DMS153 treated with DMSO at 0.1 percent for 48 hours (cell line): Measurements from ENCODE around the gene CACNA1D.
A peak's percentile ranks its signal among the peaks of the same experiment; 100 is the strongest.
"Not testable (repeated sequence)": the region's sequence is repeated elsewhere in the genome, so short reads cannot be mapped to it uniquely, and the experiment has no call there.

Source experiments
- DNase-seq: peaks from one replicate; lab custom pipeline; 2025; ENCODE audit not compliant: unreplicated experiment; lab: John Stamatoyannopoulos, UW

The CACNA1D gene

DNA sequence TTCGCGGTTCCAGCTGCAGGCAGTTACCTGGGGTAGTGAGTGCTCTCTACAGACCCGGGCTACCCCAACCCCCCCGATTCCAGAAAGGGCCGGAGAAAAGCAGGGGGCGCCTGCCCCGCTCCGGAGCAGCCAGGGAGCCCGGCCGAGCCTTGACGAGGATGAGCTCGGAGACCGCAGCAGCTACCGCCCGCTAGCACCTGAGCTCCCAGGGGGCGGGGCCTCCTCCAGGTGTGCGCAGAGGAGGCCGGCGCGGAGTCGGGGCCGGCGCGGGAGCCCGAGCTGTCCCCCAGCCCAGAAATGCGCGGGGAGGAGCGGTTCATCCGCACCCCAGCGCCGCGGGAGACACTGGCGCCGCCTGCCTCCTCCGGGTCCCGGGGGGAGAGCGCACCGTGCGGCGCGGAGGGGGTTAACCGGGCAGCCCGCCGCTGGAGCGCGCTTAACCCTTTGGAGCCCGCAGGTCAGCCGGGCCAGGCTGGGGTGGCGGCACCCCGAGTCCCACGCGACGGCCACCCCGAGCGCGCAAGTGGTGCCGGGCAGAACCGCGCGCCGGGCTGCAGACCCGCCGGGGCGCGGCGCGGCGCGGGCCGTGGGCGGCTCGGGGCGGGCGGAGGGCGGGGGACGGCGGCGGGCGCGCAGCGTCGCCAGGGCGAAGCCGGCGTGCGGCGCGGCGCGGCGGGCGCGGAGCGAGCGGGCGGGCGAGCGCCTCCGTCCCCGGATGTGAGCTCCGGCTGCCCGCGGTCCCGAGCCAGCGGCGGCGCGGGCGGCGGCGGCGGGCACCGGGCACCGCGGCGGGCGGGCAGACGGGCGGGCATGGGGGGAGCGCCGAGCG lies at the start of gene CACNA1D:
Gene CACNA1D, plus strand, starts transcription at position 649 of the 829 bp plus-strand sequence. CDS start 556 bp downstream, outside the sequence.
- DNase-seq = peak; percentile 25

DNA sequence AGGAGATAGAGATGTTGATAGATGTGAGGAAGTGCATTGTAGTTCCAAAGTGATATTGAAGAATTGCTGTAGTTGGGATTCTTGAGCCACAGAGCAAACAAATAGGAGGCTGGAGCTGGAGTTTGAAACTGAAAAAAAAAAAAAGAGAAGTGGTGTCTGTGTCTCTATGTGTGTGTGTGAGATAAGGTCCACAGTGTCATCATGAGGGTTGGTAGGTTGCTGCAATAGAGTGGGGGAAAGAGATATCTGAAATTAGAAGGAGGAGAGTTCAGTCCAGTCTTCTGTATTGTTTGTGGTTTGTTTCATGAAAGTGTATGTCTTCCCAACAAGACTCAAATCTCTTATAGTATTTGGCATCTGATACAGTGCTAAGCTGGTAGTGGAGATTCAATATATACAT lies 37.3 kb upstream of the CACNA1D start:
- no peak for DNase-seq

DNA sequence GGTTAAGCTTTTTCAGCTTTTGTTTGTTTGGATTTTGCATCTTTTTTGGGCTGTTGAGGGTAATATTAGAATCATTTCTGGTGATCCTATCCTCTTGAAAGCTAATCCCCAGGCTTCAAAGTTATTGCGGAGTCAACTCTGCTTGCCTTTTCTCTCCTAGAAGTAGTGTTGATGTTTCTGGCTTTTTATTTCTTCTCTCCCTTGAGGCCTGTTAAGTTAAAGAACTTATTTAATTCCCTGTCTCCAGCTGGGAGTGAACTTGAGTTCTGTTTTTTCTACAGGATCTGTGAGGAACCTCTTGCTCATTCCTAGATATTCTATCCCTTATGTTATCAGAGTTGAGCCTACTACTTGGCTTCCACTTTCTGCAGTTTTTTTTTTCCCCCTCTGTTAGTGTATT lies 34.1 kb upstream of the CACNA1D start:
- no peak for DNase-seq

DNA sequence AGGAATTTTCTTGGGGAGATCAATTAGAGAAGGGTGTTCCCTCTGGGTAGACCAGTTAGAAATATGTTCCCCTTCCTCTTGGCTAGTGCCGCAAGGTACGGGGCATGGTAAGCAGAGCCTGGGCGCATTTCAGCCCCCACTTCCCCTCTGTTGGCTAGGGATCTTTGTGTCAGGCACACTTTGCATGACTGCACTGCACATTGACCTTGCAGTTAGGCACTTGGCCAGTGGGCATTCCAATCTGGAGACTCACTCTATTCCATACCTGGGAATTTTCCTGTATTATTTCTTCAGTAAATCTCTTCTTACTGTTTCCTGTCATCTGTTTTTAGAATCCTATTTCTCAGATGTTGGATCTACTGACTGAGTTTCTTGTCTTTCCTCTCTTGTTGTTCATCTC lies 30.0 kb upstream of the CACNA1D start:
- no peak for DNase-seq

DNA sequence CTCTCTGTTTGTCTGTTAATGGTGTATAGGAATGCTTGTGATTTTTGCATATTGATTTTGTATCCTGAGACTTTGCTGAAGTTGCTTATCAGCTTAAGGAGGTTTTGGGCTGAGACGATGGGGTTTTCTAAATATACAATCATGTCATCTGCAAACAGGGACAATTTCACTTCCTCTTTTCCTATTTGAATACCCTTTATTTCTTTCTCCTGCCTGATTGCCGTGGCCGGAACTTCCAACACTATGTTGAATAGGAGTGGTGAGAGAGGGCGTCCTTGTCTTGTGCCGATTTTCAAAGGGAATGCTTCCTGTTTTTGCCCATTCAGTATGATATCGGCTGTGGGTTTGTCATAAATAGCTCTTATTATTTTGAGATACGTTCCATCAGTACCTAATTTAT lies 24.7 kb upstream of the CACNA1D start:
- not testable (repeated sequence) for DNase-seq

DNA sequence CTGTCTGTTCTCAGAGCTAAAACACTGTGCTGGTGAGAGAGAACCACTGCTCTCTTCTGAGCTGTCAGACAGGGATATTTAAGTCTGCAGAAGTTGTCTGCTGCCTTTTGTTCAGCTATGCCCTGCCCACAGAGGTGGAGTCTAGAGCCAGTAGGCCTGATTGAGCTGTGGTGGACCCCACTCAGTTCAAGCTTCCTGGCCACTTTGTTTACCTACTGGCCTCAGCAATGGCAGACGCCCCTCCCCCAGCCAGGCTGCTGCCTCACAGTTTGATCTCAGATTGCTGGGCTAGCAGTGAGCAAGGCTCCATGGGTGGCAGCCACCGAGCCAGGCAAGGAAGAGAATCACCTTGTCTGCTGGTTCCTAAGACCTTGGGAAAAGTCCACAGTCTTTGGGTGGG lies 21.0 kb upstream of the CACNA1D start:
- no peak for DNase-seq

DNA sequence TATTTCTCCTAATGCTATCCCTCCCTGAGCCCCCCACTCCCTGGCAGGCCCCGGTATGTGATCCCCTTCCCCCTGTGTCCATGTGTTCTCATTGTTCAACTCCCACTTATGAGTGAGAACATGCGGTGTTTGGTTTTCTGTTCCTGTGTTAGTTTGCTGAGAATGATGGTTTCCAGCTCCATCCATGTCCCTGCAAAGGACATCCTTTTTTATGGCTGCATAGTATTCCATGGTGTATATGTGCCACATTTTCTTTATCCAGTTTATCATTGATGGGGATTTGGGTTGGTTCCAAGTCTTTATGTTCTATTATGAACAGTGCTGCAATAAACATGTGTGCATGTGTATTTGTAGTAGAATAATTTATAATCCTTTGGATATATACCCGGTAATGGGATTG lies 18.0 kb upstream of the CACNA1D start:
- not testable (repeated sequence) for DNase-seq

DNA sequence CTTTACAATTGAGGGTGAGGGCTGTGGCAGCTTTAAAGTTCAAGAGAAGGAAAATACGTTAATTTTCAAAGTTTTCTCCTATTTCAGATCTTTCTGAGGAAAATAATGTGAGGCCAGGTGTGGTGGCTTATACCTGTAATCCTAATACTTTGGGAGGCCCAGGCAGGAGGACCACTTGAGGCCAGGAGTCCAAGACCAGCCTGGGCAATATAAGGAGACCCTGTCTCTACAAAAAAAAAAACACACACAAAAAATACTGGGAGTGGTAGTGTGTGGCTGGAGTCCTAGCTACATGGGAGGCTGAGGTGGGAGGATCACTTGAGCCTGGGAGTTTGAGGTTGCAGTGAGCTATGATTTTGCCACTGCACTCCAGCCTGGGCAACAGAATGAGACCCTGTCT lies 16.7 kb upstream of the CACNA1D start:
- not testable (repeated sequence) for DNase-seq

DNA sequence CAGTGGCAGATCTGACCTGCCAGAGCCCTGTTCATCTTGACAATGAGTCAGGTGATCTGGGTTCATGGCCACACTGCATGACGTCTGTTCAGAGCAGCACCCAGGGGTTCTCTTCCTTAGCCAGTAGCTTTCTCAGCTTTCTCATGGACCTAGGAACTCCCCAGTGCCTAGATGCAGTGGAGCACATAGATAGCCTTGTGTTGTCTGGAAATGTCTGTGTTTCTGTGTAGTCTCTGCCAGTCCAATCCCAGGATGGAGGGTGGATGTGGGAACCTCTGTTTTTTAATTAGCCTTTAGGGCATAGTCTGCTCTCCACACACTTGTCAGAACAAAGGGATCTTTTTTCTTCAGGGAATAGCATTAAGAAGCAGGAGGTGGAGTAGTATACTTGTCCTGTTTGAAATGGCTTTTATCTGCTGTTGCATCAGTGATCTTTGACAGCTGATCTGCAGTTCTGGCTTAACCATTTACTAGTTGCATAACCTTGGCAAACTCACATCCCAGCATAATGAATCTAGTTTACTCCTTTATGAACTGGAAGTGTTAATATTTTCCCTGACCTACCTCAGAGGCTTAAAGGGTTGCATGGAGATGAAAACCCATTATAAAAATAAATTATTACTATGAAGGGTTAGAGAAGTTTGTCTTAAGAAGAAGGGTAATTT lies 16.1 kb upstream of the CACNA1D start:
- no peak for DNase-seq

DNA sequence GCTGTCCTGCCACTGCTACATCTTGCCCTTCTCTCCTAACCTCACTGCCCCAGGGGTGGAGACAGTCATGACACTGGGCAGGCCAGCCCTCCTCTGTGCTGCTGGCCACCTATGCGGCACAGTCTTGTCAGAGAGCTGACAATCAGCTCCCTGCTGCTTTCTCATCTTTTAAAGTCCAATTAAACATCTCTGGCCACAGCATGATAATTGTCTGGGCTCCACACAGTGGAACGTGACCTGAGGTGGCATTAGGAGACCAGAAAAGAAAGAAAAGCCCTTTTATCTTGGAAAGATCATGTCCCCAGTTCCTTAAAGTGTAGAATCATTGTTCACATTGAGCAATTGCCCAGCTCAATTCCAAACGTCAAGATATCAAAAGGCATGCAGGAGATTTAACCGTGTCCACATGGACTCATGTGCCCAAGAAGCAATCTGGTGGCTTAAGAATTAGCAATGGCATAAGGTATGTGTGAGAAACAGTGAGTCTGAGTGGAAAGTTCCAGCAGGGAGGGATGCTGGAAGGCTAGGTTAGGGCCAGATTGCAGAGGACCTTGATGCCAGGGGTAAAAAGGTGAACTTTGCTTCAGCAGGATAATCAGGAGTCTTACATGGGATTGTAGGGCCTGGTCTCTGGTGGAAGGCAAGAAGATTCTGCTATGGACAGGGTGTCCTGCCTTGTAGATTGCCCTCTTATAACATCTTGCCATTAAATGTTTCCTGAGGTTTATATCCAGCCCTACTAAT lies 15.3 kb upstream of the CACNA1D start:
- DNase-seq = no peak

DNA sequence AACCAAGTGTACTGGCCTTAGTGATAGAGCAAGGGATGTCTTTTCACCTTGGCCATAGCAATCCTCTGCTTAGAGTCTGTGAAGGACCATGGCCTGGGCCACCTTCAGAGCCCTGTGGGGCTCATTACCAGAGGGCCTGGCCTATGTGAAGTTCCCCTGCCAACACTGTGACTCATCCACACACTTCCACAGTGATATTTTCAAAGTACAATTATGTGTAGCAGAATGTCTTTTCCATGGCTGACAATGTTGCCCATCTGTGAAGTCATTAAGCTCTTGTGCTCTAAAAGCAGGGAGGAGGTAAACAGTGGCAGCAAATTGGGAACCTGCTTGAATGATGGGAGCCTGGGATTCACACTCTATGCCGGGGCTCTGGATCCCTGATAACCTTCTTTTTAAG lies 12.2 kb upstream of the CACNA1D start:
- DNase-seq = no peak

DNA sequence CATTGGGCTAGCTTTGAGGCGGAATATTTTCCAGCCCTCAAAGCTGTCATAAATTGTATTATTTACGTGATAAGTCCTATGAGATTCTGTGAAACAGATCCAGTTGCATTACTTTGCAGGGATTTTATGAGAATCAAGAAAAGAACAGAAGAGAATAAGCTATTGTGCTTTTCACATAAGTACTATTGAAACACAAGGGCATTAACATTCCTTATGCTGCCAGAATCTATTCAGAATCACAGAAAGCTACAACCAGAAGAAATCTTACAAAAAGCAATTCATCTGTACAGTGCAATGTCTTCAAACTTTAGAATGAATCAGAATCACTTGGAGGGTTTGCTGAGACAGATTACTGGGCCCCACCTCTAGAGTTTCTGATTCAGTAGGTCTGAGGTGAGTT lies 10.6 kb upstream of the CACNA1D start:
- DNase-seq = no peak

DNA sequence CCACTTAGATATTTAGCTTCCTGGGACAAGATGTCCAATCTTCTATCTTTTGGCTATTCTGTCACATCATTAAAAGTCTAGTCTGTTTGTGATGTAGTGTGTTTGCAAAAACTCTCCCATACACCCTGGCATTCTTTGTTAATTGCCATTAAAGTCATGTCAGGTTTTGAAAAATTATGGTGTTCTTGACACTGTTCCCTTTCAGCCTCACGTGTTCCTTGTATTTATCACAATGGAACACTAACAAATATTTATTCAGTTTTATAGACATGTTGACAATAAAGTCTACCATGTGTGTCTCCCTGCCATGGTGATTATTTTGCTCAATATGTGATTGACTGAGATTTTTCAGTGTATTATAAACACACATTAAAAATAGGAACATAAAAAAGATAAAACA lies 9.4 kb upstream of the CACNA1D start:
- DNase-seq = no peak

DNA sequence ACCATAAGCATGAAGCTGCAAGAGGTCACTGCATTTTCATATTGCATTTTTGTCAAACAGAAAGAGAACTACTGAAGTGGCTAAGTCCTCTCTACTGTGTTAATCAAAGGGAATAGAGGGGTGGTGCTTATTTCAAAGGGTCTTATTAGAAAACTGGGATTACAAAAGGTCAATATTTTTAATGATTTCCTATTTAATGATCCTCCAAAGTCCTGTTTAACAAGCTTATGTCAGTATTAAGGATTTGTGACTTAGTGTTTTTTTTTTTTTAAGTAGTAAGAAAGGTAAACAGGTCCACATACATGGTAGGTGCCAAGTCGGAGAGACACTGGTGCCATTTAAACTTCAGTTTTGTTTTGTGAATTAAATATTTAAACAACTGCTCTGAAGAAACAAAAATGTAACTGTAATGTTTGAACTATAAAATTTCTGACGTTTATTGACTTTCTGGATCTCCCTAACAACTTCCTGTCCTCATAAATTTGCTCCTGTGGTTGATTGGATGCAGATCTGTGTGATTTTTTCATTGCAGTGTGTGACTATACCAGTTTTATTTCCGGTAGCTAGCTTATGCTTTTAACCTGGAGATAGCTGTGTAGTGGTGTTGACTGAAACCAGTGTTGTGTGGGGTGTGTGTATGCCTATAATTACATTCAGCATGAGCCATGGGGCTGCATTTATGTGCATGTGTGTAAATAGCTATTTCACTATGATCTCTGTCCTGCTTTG lies 8.6 kb upstream of the CACNA1D start:
- DNase-seq = peak; percentile 26

DNA sequence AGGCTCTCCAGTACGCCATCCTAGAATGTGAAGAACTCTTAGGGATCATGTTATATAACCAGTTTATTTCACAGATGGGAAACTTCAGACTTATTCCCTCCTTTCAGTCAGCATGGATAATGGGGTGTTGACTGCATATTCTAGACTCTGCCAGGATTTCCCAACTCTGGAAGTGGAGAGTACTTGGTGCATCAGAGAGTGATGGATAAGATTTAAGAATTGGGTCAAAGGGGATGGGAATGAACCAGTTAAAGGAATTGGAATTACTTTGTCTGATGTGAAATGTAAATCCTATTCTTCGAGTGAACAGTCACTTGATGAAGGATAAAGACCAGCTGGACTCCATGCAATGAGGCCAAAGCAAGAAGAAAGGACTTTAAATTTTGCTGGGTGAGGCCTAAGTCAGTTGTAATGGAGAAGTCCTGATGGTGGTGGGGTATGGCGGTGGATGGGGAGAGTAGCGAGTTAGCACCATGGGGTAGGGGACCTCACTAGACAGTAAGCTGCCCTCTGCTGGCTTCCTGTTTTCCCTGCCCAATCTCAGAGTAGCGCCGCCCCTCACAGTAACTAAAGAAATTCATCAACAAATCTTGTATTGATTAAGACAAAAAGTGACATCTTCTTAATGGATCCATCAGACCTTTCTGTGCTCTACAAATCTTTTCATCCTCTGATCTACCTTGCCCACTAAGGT lies 7.3 kb upstream of the CACNA1D start:
- DNase-seq = no peak

DNA sequence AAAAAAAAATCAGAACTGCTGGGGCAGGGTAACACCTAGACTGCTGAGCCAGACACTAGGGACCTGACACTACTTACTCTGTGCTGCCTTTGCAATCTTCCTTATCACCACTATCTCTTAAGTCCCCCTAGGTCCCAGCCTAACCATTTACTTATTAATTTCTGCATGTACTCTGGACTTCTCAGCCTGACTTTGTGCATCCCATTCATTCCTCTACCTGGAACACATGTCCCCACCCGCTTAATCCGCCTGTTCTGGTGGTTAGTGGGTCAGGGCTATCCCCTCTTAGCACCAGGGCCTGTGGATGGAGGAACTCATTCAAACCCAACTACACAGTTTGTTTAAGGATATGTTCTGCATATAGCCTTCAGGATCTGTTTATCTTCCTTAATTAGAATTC lies 5.0 kb upstream of the CACNA1D start:
- no peak for DNase-seq

DNA sequence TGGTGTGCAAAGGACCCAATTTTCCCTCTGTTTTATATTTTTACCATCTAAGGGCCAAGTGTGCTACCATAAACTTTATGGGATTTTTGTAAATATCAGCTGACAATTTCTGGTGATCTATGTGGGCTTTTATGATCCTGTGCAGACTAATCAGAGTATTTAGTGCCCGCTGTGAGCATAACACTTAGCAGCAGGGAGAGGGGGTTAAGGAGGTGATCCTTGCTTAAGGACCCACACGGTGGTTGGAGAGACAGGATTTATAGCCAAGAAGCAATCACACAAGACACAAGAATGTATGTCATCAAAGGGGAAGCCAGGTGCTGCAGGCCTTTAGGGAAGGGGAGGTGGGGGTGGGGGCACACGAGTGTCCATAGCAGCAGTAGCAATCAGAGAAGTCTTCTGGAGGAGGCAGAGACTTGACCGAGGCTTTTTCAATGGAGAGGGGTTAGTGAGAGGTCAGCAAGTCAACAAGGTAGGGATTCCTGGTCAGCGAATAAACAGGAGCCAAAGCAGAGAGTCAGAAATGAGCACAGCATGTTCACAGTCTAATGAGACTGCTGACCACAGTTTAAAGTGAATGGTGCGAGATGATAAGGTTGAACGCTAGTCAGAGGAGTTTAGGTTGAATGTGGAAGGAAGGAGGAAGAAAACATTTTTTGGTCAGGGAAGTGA lies 4.5 kb upstream of the CACNA1D start:
- DNase-seq = no peak

DNA sequence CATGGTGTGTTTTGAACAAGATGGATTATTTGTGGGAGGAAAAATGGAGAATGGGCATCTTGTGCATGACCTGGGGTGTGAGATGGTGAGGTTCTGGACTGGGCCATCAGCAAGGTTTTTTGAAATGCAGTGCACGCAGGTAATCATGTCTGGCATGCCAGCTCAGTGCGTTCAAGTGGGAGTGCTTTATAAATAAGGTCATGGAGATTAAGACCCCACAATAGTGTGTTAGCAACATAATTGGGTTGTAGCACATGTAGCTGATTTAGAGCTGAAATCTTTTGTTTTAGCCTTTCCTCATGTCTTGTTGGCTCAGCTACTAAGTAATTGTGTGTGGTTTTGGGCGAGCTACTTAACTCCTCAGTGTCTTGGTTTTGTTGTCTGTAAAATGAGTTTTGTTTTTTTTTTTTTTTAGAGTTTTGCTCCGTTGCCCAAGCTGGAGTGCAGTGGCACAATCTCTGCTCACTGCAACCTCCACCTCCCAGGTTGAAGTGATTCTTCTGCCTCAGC lies 3.9 kb upstream of the CACNA1D start:
- no peak for DNase-seq

DNA sequence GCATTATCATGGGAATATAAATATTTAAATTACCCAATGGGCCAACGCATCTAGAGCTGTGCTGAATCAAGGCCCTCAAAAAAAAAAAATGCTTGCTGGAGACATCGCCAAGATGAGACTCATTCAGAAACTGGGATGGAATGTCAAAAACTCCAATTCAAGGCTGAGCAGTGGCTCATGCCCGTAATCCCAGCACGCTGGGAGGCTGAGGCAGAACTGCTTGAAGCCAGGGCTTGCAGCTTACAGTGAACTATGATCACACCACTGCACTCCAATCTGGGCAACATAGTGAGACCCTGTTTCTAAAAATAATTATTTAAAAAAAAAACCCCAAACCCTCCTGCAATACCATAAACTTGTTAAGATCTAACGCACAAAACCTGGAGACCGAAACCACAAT lies 3.1 kb upstream of the CACNA1D start:
- no peak for DNase-seq

DNA sequence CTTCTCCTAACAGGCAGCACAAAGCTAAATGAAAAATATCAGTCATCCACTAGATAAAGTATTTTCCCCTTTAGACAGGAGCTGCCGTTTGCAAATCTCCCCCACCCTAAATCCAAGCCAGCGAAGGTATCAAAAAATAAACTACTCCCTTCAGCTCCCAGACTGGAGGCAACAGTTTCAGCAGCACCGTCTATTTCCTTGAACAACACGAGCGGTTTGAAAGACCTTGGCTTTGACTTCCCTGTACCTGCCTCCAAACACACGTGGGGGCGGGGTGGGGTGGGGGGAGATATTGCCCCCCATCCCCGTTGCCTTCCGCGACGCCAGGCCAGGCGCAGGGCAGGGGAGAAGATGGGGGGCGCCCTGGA lies 832 bp upstream of the CACNA1D start:
- DNase-seq = peak; percentile 25
